Inferior parietal cortex (tissue), 1 donor: Measurements from ENCODE around the gene PPFIA1.

ENCODE experiments used
- DNase-seq: peaks from one replicate; pipeline ENCODE4 v3.0.0-alpha.2; 2016; ENCODE audit errors: extremely low spot score

PPFIA1 gene

GRCh38 chr11:70297341-70297740 is 26.9 kb downstream of the PPFIA1 start:
- no peak for DNase-seq

- DNase-seq = no peak
Measured at GRCh38 chr11:70298243-70298915, 27.9 kb downstream of the PPFIA1 start.

GRCh38 chr11:70299636-70300035 is 29.1 kb downstream of the PPFIA1 start:
- no peak for DNase-seq

GRCh38 chr11:70301191-70301590 is 30.7 kb downstream of the PPFIA1 start:
- no peak for DNase-seq

- DNase-seq = no peak
Measured at GRCh38 chr11:70301721-70302418, 31.4 kb downstream of the PPFIA1 start.

- no peak for DNase-seq
Measured at GRCh38 chr11:70302419-70302752, 31.9 kb downstream of the PPFIA1 start.

GRCh38 chr11:70303070-70303469 is 32.6 kb downstream of the PPFIA1 start:
- DNase-seq = no peak

GRCh38 chr11:70304208-70304603 is 33.7 kb downstream of the PPFIA1 start:
- no peak for DNase-seq

GRCh38 chr11:70305501-70305900 is 35.0 kb downstream of the PPFIA1 start:
- DNase-seq = no peak

- DNase-seq = no peak
Measured at GRCh38 chr11:70306586-70307033, 36.1 kb downstream of the PPFIA1 start.

- DNase-seq = no peak
Measured at GRCh38 chr11:70307176-70307575, 36.7 kb downstream of the PPFIA1 start.

GRCh38 chr11:70311616-70312015 is 41.1 kb downstream of the PPFIA1 start:
- DNase-seq = no peak

- no peak for DNase-seq
Measured at GRCh38 chr11:70312401-70313357, 42.2 kb downstream of the PPFIA1 start.

GRCh38 chr11:70313945-70314344 is 43.5 kb downstream of the PPFIA1 start:
- no peak for DNase-seq

GRCh38 chr11:70314730-70315129 is 44.2 kb downstream of the PPFIA1 start:
- DNase-seq = no peak

- no peak for DNase-seq
Measured at GRCh38 chr11:70315716-70316115, 45.2 kb downstream of the PPFIA1 start.

- DNase-seq = no peak
Measured at GRCh38 chr11:70317581-70318305, 47.3 kb downstream of the PPFIA1 start.

GRCh38 chr11:70319396-70320076 is 49.0 kb downstream of the PPFIA1 start:
- no peak for DNase-seq

- DNase-seq = no peak
Measured at GRCh38 chr11:70322666-70323065, 52.2 kb downstream of the PPFIA1 start.

GRCh38 chr11:70323806-70324205 is 53.3 kb downstream of the PPFIA1 start:
- no peak for DNase-seq
